IPS DF 19.7 (cell line): ENCODE measurements around the gene MESD.

Source experiments
- DNase-seq: peaks from one replicate; pipeline ENCODE4 v3.0.0-alpha.2; 2013; ENCODE audit warnings: low read depth, low spot score

Gene MESD

GRCh38 chr15:80904998-80905397 lies 84.6 kb downstream of the MESD start:
- DNase-seq = no peak

GRCh38 chr15:80902298-80902801 lies 87.3 kb downstream of the MESD start:
- DNase-seq = no peak

- no peak for DNase-seq
These were observed 91.6 kb downstream of the MESD start for GRCh38 chr15:80898040-80898439.
